ENCODE data around the gene NAA25.

GRCh38 chr12:112148031-112148513 is 39.5 kb upstream of the NAA25 start:
- TF ChIP-seq CTCF (IDR thresholded peaks at IDR 0.05) (no peak), POLR2A (IDR thresholded peaks at IDR 0.05) (no peak), POLR2AphosphoS5 (IDR thresholded peaks at IDR 0.05; ENCODE audit: insufficient read depth in 1 of 2, low read depth in 1 of 2) (no peak)

All from vagina (tissue), 2 donors.